Stimulated activated naive CD4-positive, alpha-beta T cell (primary cell): Measurements from ENCODE around the gene PCDH8.

Source experiments
- DNase-seq, 6 experiments: peaks; one replicate each; lab custom pipeline; 2025; lab: John Stamatoyannopoulos, UW

PCDH8 gene

GRCh38 chr13:52848455-52849195 is at the start of gene PCDH8:
PCDH8 (minus strand) TSS chr13:52848640; CDS start chr13:52848436, 204 bp downstream.
- DNase-seq: no peak

GRCh38 chr13:52896827-52897659 is 48.6 kb upstream of the PCDH8 start:
- no peak for DNase-seq

GRCh38 chr13:52894413-52894812 is 46.0 kb upstream of the PCDH8 start:
- DNase-seq: no peak

GRCh38 chr13:52892925-52893324 is 44.5 kb upstream of the PCDH8 start:
- no peak for DNase-seq

GRCh38 chr13:52891706-52892105 is 43.3 kb upstream of the PCDH8 start:
- DNase-seq: no peak

- no peak for DNase-seq
These were observed 38.7 kb upstream of the PCDH8 start for GRCh38 chr13:52887165-52887564.

- DNase-seq: no peak
These were observed 36.7 kb upstream of the PCDH8 start for GRCh38 chr13:52885141-52885540.

- DNase-seq: no peak
These were observed 36.1 kb upstream of the PCDH8 start for GRCh38 chr13:52884429-52885010.

- no peak for DNase-seq
These were observed 34.3 kb upstream of the PCDH8 start for GRCh38 chr13:52882785-52883184.

GRCh38 chr13:52879950-52880741 is 31.7 kb upstream of the PCDH8 start:
- no peak for DNase-seq

GRCh38 chr13:52878831-52879230 is 30.4 kb upstream of the PCDH8 start:
- DNase-seq: no peak

- DNase-seq: no peak
These were observed 21.7 kb upstream of the PCDH8 start for GRCh38 chr13:52870143-52870542.

GRCh38 chr13:52869621-52870020 is 21.2 kb upstream of the PCDH8 start:
- DNase-seq: no peak

GRCh38 chr13:52869050-52869449 is 20.6 kb upstream of the PCDH8 start:
- no peak for DNase-seq

- no peak for DNase-seq
These were observed 19.8 kb upstream of the PCDH8 start for GRCh38 chr13:52868190-52868589.

GRCh38 chr13:52864941-52865340 is 16.5 kb upstream of the PCDH8 start:
- DNase-seq: no peak

GRCh38 chr13:52862358-52863206 is 14.1 kb upstream of the PCDH8 start:
- no peak for DNase-seq

GRCh38 chr13:52852444-52852843 is 4.0 kb upstream of the PCDH8 start:
- DNase-seq: no peak

GRCh38 chr13:52851137-52851962 is 2.9 kb upstream of the PCDH8 start:
- no peak for DNase-seq
